NCI-H1694 treated with DMSO at 0.1 percent for 48 hours (cell line): ENCODE results near the gene S100A9.
"Not testable (repeated sequence)": the region's sequence is repeated elsewhere in the genome, so short reads cannot be mapped to it uniquely, and the experiment has no call there.

Source experiments
- DNase-seq: peaks from one replicate; lab custom pipeline; 2025; lab: John Stamatoyannopoulos, UW

The S100A9 gene

DNA sequence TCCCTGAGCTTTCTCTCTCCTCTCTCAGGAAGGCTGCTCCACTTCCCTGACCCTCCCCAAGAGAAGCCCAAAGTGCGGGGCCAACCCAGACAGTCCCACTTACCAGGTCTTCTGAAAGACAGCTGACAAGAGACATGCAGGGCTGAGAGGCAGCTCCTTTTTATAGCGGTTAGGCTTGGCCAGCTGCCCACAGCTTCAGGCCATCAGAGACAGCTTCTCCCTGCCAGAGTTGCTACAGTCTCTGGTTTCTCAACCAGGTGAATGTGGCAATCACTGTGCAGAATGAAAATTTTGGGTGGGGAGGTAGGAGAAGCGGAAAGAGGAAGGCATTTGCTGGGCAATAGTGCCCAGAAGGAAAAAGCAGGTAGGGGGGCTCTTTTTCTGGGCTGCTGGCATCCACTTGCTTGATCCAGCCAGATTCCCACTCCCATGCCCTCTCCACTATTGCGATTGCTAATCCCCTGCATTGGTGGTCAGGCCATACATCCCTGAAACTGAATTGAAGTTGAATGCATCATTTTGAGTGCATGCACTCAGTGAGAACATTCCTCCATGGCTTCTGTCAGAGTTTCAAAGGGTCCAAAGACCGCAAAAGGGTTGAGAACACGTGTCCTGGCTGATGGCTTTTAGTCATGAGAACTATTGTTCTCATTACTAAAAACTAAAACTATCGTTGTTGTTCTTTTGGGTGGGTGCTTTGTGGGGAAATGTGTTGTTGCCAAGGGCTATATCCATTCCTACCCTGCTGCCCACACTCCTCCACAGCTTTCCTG is 33.5 kb downstream of the S100A9 start, which contains the start of gene S100A8:
Gene S100A8, minus strand, starts transcription at position 136 of the 773 bp plus-strand sequence. CDS start 538 bp downstream, outside the sequence.
- DNase-seq: peak; percentile 51

DNA sequence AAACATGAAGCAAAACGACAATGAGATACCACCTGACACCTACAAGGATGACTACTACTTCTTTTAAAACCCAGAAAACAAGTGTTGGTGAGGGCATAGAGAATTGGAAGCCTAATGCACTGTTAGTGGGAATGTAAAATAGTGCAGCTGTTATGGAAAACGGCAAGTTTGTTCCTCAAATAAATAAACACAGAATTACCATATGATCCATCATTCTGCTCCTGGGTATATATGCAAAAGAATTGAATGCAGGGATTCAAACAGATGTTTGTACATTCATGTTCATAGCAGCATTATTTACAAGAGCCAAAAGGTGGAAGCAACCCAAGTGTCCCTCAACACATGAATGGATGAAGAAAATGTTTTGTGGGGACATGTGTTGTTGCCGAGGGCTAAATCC is 34.6 kb downstream of the S100A9 start:
- peak; percentile 42 for DNase-seq

DNA sequence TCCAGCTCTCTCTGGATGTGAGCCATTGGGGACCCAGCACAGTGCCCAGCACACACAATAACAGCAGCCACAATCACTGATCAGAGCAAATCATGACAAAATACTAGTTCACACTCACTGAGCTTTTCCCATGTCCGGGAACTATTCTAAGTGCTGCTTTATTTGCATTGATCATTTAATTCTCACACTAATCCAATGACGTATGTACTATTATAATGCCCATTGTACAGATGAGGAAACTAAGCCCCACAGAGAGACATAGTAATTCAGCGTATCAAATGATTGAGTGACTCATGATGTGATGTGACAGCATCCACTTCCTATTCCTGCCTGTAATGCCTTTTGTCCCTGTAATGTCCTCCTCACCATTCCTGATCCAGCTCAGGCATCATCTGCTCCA is 35.2 kb downstream of the S100A9 start:
- DNase-seq: no peak

DNA sequence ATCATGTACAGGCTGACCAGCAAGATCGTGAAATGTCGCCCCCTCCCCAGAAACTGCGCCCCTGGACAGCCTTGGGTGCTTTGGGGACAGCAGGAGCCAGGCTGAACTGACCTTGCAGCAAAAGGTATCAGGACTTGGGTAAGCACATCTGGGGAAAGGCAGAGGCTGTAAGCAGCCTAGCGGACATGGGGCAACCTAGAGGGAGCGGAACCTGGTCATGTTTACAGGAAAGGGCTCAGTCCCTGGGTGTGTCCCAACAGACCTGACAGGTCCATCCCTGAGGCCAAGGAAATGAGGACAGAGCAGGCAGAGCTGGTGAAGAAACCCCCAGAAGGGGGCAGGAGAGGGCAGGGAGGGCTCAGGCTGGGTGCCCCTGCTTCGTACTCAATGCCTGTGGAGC is 36.3 kb downstream of the S100A9 start:
- no peak for DNase-seq

DNA sequence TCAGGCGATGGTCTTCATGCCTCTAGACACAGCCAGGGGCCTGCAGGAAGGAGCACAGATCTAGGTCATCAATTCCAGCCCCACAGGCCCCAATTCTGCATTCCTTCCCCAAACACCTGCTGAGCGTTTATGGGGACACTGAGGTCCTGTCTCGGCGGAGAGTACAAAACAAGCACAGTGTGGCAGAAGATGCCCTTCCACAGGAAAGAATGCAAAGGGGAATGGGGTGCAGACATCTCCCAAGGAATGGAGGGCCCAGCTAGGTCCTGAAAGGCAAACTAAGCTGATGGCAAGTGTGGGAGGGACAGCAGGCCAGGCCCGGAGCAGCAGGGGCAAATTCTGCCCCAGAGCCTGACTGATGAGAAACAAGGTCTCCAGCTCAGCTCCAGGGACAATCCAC is 36.7 kb downstream of the S100A9 start:
- DNase-seq: no peak

DNA sequence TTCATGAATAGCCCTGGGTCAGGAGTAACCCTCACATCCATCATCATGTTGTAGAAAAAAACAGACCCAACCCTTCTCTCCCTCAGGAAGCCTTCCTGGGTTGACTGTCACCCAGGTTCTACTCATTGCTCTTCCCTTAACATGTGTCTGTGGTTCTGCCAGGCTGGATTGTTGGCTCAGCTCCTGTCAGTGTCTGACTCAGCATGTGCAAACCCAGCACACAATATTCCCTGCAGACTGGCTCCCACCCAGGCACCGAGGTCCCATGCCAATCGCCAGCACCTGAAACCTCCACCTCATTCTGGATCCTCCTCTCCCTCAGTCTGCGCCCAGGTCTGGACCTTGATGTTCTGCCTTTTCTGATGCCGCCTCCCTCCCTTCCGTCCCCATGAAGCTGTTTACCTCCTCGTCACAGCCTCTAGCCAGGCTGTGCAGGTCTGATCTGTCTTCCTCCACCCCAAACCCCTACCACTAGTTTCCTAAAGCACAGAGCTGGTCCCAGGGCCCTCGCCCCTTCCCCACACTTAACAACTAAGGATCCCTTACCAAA is 37.6 kb downstream of the S100A9 start:
- DNase-seq: peak; percentile 85

DNA sequence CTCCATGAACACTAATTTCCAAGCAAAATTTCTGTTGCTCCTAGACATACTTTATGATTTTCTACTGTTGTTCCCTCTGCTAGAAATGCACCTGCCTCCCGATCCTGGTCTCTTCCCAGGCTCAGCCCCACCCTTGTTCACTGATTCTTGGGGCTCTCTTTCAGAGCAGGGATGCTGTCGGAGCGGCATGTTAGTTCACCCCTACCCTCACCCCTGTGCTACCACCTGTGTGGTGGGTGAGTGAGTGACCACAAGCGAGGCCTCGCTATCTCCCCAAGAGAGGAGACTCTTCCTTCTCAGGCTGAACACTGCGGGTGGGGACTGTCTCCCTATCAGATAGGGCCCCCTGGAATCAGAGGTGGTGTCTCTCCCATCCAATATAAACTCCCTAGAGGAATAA is 38.1 kb downstream of the S100A9 start:
- DNase-seq: no peak

DNA sequence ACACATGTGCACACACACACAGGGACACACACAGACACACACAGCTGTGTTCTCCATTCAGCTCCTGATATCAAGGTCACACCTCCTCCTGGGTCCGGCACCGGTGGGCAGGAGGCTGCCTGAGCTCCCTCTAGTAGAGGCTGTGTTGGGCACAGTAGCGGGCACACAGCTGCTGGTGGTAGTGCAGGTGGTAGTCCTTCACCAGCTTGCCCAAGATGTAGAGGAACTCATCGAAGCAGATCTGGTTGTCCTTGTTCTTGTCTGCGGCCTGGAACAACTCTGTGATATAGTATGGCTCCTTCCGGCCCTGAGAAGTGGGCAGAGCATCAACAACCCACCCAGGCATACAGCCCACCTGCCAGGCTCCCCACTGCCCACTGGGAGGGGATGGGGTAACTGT is 38.8 kb downstream of the S100A9 start:
- DNase-seq: no peak

DNA sequence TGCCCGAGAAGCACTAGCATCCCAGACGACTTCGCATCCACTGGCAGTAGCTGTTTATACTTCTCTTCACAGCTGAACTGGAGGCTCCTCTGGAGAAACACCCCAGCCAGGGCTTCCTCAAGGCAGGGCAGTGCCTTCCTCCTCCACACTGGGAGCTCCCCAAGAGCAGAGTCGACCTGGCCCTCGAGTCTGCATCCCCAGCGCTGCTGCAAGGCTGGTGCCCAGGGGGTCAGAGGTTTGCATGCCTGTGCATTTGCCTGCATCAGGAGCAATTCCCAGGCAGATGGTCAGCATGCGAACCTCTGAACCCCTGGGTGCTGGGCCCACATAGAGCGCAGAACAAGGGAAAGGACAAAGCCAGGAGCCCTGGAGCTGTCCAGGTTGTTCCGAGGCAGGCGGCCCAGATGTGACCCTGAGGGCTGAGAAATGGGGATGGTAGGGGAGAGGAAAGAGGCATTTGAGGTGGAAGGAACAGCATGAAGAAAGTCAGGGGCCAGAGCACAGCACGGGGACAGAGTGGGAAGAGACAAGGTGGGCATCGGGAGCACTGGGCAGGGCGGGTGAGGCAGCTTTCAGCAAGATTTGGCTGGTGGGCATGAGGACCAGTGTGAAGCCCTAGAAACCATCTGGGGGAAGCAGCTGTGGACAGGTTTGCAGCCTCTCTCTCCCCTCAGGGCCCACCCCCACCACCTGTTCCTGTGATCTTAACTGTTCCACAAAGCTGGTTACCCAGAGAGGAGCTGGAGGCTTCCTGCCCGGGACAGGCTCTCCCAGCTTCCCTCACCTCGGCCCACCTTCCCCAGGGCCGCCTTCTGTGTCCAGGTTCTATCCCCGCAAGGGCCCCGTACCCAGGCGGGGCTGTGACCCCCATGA is 39.6 kb downstream of the S100A9 start:
- DNase-seq: peak; percentile 95

DNA sequence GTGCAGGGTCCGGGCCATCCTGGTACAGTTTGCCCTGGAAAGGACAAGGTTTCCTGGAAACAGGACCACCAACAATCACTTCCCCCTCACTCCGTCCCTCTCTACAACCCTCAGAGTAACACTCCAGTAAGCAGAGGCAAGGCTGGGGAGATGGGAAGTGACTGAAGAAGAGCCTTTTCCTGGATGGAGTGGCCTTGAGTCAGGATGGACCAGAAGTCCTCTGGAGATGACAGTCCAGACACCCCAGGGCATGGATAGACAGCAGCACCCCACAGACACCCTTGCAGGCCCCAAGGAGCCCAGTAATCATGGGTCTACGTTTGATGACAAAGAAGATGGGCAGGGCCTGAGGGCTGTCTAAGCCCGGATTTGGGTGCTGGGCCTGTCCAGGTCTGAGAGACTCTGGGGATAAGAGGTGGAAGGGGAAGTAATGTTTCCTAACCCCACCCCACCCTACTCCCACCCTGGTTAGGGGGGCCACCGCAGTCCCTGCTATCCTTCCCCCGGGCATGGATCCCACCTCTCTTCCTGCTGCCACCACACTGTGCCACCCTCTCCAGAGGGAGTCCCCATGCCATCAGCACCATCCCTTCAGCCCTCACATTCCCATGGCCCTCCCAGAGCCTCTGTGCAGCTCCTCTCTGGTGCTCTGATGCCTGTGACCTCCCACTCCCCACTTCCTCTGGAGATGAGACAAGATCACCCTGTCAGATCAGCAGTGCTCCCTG is 40.4 kb downstream of the S100A9 start:
- DNase-seq: no peak

DNA sequence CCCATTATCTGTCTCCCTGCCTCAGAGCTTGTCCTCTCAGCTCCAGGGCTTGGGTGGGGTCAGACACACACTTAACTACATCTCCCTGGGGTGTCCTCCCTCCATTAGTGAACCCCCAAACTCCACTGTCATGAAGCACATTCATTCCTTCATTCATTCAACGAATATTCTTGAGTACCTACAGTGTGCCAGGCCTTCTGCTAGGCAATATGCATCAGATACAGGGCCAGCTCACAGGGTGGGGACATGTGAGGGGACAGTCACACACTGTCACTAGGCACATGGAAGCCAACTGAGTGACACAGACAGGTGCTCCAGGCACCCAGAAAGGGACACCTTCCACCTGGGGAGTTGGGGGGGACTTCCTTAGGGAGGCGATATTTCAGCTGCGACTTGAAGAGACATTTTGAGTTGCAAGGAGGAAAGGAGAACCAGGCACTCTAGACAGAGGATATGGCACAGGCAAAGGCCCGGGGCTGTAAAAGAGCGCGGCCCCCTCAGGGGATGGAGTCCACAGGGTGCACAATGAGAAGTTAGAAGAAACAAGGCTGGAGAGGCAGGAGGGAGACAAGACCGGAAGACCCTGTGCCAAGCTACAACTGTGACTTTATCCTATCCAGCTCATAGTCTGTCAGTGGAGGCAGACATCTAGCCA is 41.9 kb downstream of the S100A9 start:
- DNase-seq: no peak

DNA sequence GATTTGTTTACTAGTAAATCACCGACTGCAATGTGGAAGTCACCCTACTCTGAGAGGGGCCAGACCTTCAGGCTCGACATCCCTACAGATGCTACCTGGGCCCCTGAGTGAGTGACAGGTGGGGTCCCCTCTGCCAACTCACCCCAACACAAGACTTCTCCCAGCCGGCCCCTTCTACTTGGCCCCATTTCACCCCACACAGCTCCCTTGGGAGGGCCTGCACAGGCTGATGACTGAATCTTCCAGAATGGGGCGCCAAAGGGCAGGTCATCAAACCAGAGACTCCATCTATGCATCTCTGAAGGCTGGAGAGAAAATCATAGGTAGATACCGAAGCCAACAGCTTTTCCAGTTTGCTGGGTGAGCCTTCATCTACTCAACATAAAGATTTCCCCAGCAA is 42.6 kb downstream of the S100A9 start:
- peak; percentile 47 for DNase-seq

DNA sequence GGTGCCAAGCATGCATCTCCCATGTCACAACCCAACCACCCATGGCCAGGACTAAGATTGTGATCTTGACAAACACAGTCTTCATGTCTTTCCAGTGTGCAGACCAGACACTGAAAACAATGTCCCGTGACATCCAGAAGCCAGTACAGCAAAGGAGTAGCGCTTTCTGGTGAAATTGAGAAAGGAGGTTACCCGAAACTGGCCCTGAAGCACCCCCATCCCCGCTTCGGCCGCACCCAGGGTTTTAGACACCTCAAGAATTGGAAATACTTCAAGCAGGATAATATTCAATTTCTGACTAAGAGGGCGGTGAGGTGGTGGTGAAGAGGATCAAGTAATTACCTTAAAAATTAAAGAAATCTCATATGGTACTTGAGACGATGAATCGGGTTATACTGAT is 43.8 kb downstream of the S100A9 start:
- no peak for DNase-seq

DNA sequence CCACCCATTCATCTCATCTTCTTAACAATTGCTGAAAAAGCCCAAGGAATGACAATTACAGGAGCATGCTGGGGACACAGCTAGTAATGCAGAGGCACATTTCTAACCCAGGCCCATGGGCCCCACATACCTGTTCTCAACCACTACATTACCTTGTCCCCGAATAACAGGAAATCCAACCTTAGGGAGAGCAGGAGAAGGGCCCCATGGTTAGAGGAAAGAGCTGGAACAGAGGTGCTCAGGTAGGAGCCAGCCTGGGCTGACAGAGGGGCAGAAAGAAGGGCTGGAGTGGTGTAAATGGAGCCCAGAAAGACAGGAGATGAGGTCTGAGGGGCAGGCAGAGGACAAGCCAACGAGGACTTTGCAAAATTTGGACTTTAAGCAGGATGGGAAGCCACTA is 44.6 kb downstream of the S100A9 start:
- DNase-seq: no peak

DNA sequence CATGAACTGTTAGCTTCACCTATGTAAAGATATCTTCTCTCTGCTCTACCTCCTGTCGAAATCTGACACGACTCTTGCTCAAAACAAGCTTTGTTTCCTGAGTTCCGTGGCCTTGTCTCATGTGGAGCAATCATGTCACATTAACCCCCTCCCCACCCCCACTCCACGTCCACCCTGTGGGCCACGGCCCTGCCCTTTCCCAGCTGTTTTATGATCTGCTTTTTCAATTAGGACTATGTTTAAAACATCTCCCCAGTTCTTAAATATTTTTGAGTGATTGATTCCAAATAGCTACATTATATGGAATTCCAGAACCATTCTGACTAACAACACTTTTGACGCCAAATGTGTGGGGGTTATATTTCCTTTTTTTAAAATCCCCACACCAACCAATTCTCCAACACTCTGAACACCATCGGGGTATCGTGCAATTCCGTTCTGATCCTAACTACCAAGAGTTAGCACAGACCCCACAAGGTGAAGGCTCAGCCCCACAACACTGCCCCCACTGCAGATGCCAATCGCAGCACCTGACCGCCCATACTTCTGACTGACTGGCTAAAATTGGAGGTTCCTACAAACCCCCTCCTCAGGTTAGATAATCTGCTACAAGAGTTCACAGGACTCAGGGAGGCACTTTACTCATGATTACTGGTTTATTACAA is 45.9 kb downstream of the S100A9 start:
- DNase-seq: no peak

DNA sequence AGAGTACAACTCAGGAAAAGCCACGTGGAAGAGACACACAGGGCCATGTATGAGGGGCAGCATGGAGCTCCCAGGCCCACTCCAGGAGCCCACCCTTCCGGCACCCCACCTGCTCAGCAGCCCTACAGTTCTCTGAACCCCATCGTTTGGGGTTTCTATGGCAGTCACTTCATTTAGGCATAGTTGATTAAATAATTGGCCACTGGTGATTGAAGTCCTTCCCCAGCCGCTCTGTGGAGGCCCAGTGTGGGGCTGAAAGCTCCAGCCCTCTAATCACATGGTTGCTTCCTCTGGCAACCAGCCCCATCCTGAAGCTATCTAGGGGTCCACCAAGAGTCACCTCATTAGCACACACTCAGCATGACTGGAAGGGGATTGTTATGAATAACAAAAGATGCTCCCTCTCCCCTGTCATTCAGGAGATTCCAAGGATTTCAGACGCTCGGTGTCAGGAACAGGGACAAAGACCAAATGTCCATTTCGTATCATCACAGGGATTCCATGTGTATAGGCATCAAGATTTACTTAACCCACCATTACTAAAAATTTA is 46.5 kb downstream of the S100A9 start:
- DNase-seq: no peak

DNA sequence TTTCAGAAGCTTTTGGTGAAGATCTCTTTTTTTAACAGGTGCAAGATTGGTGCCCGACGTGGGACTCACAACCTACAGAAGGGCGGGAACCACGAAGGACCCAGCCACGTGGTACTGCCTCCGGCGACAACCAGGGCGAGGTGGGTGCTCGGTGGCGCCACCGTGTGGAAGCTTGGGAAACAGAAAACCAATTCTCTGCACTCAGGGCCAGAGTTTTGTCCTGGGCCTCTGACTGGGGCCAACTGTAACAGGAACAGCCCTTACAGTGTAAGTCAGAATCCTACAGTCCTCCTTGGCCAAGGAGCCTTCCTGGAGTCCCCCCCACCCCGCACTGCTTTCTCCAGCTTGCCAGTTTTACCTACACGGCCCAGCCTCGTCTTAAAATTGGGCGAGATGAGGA is 47.1 kb downstream of the S100A9 start:
- no peak for DNase-seq

DNA sequence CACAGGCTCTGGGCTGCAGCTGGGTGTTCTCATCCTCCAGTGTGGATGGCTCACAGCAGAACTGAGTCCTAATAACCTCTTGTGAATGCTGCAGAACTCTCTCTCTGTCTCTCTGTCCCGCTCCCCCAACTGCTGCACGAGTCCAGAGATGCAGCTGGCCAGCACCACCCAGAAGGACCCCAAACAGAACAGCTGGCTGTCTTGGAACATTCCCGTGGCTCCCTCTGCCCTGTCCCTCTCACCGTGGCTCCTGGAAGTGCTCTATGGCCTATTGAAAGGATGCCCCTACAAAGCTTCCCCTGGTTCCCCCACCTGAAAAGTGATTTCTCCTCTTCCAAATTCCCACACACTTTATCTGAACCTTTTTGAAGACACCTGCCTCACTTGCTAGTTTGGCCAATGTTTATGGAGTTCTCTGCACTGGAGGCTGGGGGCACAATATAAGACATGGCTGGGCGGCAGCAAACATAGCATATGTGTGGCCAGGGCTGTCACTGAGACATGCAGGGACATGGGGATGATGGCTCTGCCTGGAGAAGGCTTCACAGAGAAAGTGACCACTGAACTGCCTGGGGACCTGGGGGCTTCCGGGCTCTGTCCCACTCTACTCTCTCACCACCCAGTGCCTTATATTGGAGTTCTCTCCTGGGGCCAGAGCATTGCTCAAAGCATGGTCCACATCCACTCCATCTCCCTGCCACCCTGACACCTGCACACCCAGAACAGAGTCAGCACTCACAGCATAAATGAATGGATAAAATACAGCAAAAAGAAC is 48.4 kb downstream of the S100A9 start:
- not testable (repeated sequence) for DNase-seq

DNA sequence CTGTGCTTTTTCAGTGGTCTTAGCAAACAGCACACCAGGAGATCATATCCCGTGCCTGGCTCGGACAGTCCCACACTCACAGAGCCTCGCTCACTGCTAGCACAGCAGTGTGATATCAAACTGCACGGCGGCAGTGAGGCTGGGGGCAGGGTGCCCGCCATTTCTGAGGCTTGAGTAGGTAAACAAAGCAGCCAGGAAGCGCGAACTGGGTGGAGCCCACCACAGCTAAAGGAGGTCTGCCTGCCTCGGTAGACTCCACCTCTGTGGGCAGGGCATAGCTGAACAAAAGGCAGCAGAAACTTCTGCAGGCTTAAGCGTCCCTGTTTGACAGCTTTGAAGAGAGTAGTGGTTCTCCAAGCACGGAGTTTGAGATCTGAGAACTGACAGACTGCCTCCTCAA is 49.6 kb downstream of the S100A9 start:
- not testable (repeated sequence) for DNase-seq
